GM15510 (cell line): ENCODE data around the gene PPP6R3.

ENCODE experiments used
- POLR2A ChIP-seq: IDR thresholded peaks from 3 replicates; pipeline ENCODE4 v1.6.1; 2011; ENCODE audit warnings: borderline replicate concordance; ENCODE audit not compliant: insufficient read length; ENCODE audit errors: extremely low read depth

PPP6R3 gene

GRCh38 chr11:68431984-68432645 lies 28.4 kb upstream of the PPP6R3 start:
- no peak for TF ChIP-seq POLR2A

- no peak for TF ChIP-seq POLR2A
These were observed 27.7 kb upstream of the PPP6R3 start for GRCh38 chr11:68432874-68433273.

GRCh38 chr11:68433541-68433940 lies 27.0 kb upstream of the PPP6R3 start:
- no peak for TF ChIP-seq POLR2A

- no peak for TF ChIP-seq POLR2A
These were observed 24.2 kb upstream of the PPP6R3 start for GRCh38 chr11:68436162-68436888.

- TF ChIP-seq POLR2A: no peak
These were observed 23.3 kb upstream of the PPP6R3 start for GRCh38 chr11:68436985-68437926.

- no peak for TF ChIP-seq POLR2A
These were observed 22.5 kb upstream of the PPP6R3 start for GRCh38 chr11:68437927-68438657.

GRCh38 chr11:68438658-68439259 lies 21.8 kb upstream of the PPP6R3 start:
- TF ChIP-seq POLR2A: no peak

GRCh38 chr11:68439355-68440065 lies 21.0 kb upstream of the PPP6R3 start:
- TF ChIP-seq POLR2A: no peak

- TF ChIP-seq POLR2A: no peak
These were observed 20.3 kb upstream of the PPP6R3 start for GRCh38 chr11:68440224-68440623.

GRCh38 chr11:68441466-68442230 lies 18.9 kb upstream of the PPP6R3 start:
- TF ChIP-seq POLR2A: no peak

GRCh38 chr11:68442433-68442832 lies 18.1 kb upstream of the PPP6R3 start:
- TF ChIP-seq POLR2A: no peak

GRCh38 chr11:68444566-68444965 lies 16.0 kb upstream of the PPP6R3 start:
- TF ChIP-seq POLR2A: no peak

GRCh38 chr11:68445531-68446035 lies 15.0 kb upstream of the PPP6R3 start:
- TF ChIP-seq POLR2A: no peak
